Nephron (organoid): ENCODE results near the gene MORN1.
A peak's percentile ranks its signal among the peaks of the same experiment; 100 is the strongest.

Experiments used
- H3K27ac Mint-ChIP-seq, 3 experiments: 2 replicates each; pipeline ENCODE4 v1.8.0; 2020; ENCODE audit warnings: mixed read lengths in 3 of 3, mild to moderate bottlenecking in 2 of 3, moderate library complexity in 1 of 3
- H3K27me3 Mint-ChIP-seq: 2 replicates; pipeline ENCODE4 v1.8.0; 2021; ENCODE audit warnings: low read depth, mild to moderate bottlenecking, moderate library complexity, mixed read lengths
- H3K36me3 Mint-ChIP-seq: 2 replicates; pipeline ENCODE4 v1.8.0; 2020; ENCODE audit warnings: low read depth, mixed read lengths
- H3K4me1 Mint-ChIP-seq: 2 replicates; pipeline ENCODE4 v1.8.0; 2020; ENCODE audit warnings: mixed read lengths
- H3K4me3 Mint-ChIP-seq, 3 experiments: 2 replicates each; pipeline ENCODE4 v1.8.0; 2020; ENCODE audit warnings: mild to moderate bottlenecking in 3 of 3, mixed read lengths in 3 of 3, moderate library complexity in 2 of 3
- H3K9me3 Mint-ChIP-seq: 2 replicates; pipeline ENCODE4 v1.8.0; 2020; ENCODE audit warnings: mixed read lengths
- TF ChIP-seq, protein P1 (sequence below), 3 experiments: fragments of 200-600 bp; sonication (generic); IDR thresholded peaks; one replicate each; pipeline ENCODE4 v1.5.0; 2021; ENCODE audit warnings: antibody characterized with exemption in 3 of 3; ENCODE audit not compliant: unreplicated experiment in 3 of 3

Gene MORN1

DNA sequence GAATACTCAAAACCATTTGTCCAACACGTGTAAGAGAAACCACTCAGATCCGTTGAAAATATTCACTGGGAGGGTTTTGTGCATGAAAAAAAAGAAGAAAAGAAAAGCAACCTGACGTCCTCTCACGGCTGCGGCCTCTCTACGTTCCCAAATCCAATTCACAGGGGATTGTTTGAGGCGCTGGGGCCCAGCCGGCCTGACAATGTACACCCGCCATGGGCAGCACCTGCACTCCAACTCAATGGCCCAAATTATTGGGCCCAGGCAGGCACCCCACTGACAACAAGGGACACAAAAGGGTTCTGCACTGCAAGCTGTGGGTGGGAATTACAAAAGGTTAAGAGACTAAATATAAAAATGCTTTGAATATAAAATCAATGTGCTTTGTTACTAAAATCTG, 41.5 kb downstream of the MORN1 start:
- Mint-ChIP-seq H3K36me3 (no peaks in the 10 kb centered on the region), H3K4me1 (peaks cover 30% of the 10 kb centered on the region), H3K27ac (peak overlapping the region; percentile 73 to 92 (median 83)), H3K27me3 (peaks cover 8% of the 10 kb centered on the region), H3K4me3 (no peak overlapping the region), H3K9me3 (no peaks in the 10 kb centered on the region)
- TF ChIP-seq, protein P1, sequence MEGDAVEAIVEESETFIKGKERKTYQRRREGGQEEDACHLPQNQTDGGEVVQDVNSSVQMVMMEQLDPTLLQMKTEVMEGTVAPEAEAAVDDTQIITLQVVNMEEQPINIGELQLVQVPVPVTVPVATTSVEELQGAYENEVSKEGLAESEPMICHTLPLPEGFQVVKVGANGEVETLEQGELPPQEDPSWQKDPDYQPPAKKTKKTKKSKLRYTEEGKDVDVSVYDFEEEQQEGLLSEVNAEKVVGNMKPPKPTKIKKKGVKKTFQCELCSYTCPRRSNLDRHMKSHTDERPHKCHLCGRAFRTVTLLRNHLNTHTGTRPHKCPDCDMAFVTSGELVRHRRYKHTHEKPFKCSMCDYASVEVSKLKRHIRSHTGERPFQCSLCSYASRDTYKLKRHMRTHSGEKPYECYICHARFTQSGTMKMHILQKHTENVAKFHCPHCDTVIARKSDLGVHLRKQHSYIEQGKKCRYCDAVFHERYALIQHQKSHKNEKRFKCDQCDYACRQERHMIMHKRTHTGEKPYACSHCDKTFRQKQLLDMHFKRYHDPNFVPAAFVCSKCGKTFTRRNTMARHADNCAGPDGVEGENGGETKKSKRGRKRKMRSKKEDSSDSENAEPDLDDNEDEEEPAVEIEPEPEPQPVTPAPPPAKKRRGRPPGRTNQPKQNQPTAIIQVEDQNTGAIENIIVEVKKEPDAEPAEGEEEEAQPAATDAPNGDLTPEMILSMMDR (IDR thresholded peaks at IDR 0.05; ENCODE audit: unreplicated experiment in 3 of 3) = no peak

DNA sequence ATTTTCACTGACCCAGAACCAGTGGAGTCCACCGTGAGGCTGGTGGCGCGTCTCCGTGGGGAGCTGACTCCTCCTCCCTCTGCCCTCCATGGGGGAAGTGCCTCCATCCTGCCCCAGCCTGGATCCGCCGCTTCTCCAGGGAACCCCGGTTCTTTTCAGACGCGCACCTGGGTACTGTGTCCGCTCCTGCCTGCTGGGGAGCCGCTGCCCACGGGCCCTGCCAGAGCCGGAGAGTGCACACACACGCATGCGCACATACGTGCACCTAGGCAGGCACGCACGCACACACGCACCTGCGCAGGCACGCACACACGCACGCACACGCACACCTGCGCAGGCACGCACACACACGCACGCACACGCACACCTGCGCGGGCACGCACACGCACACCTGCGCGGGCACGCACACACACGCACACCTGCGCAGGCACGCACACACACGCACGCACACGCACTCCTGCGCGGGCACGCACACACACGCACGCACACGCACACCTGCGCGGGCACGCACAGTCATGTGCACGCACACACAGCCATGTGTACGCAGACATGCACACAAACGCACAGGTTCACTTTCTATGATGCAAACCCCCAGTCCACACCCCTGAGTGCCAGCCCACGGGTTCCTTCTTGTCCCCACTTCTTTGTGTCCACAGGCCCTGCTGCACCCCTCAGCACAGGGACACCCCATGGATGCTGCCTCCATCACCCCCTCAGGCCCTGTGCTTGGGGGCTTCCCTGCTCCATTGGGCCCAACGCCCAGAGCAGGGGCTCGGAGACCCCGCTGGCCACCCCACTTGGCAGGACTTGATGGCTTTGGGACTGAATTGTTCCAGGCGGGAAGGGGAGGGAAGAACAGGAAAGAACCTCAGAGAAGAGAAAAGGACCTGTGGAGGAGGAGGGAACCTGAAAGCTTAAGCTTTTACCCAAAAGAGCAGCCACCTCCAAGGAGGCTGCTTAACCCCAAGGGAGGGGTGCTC, 42.7 kb downstream of the MORN1 start:
- Mint-ChIP-seq H3K4me1 (peaks cover 23% of the 10 kb centered on the region), H3K9me3 (no peaks in the 10 kb centered on the region), H3K27me3 (peaks cover 5% of the 10 kb centered on the region), H3K36me3 (no peaks in the 10 kb centered on the region), H3K4me3 (no peak overlapping the region), H3K27ac (peak overlapping the region; percentile 73 to 92 (median 83))
- TF ChIP-seq, protein P1 (IDR thresholded peaks at IDR 0.05; ENCODE audit: unreplicated experiment in 3 of 3) = no peak

DNA sequence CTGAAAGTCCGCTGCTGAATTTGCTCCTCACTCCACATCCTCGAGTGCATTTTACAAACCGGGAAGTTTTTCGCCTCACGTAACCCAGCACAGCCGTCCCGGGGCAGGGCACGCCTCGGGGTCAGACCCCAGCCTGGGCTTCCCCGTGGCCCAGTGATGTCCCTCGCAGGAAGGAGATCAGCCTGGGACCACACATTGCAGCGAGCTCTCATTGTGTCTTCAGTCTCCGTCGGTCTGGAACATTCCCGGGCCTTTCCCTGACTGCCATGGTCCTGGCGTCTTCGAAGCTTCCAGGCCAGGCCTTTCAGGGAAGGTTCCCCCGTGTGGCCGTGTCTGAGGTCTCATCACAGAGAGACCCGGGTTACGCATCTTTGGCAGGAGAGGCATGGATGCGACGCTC, 43.5 kb downstream of the MORN1 start:
- Mint-ChIP-seq H3K4me3 (no peak overlapping the region), H3K4me1 (peaks cover 19% of the 10 kb centered on the region), H3K36me3 (no peaks in the 10 kb centered on the region), H3K9me3 (no peaks in the 10 kb centered on the region), H3K27me3 (peaks cover 5% of the 10 kb centered on the region), H3K27ac (peak overlapping the region; percentile 51 to 83 (median 66))
- TF ChIP-seq, protein P1 (IDR thresholded peaks at IDR 0.05; ENCODE audit: unreplicated experiment in 3 of 3) = no peak

DNA sequence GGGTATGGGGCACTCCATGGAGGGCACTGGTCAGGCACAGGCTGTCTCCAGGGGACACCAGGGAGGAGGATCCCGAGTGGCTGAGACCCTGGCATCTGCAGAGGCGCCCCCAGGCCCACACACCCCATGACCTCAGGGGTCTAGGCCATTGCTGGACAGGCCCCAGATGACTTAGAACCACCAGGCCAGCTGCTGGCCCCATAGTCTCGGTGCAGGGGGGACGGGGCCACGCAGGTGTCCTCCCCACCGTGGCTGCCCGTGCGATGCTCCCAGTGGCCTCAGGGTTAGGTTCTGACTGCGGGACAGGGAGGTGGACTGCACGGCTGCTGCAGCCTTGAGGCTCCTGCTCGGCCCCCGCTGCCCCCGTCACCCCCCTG, 44.0 kb downstream of the MORN1 start:
- H3K4me1 Mint-ChIP-seq = peaks cover 19% of the 10 kb centered on the region
- TF ChIP-seq, protein P1 (IDR thresholded peaks at IDR 0.05; ENCODE audit: unreplicated experiment in 3 of 3) = no peak
- H3K9me3 Mint-ChIP-seq = no peaks in the 10 kb centered on the region
- H3K27ac Mint-ChIP-seq = peak overlapping the region; percentile 51 to 83 (median 66)
- no peak overlapping the region for H3K4me3 Mint-ChIP-seq
- peaks cover 5% of the 10 kb centered on the region for H3K27me3 Mint-ChIP-seq
- no peaks in the 10 kb centered on the region for H3K36me3 Mint-ChIP-seq

DNA sequence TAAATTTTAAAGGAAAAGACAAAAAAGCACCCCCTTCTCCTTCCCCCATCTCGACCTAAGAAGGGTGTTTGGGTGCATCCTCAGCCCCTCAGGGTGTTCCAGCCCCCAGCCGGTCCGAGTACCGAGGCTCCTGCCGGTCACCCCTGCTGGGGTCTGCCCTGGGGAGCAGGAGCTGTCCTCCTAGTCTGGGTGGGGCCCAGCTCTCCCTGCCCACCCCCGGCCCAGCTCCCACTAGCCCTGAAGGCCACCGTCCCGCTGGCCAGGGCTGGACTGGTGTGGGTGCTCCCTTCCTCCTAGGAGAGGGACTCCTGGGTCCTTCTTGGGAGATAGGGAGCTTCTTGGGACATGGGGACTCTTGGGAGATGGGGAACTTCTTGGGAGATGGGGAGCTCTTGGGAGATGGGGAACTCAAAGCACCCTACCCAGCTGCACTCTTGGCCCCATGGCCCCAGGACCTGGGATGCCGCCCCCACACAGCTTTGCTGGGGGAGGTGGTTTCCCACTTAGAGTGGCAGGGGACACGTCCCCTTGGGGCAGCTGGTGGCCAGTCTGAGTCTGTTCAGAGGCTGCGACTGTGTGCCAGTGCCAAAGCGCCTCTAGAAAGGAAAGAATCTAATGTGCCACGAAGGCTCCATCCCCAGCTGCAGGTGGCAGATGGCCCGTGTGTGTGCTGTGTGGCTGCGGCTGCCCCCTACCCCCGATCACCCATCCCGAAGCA, 44.5 kb downstream of the MORN1 start:
- no peaks in the 10 kb centered on the region for H3K9me3 Mint-ChIP-seq
- H3K27ac Mint-ChIP-seq = no peak overlapping the region
- no peaks in the 10 kb centered on the region for H3K36me3 Mint-ChIP-seq
- no peak overlapping the region for H3K4me3 Mint-ChIP-seq
- TF ChIP-seq, protein P1 (IDR thresholded peaks at IDR 0.05; ENCODE audit: unreplicated experiment in 3 of 3) = no peak
- peaks cover 19% of the 10 kb centered on the region for H3K4me1 Mint-ChIP-seq
- peaks cover 5% of the 10 kb centered on the region for H3K27me3 Mint-ChIP-seq
